Mammary microvascular endothelial cell (primary cell): Measurements from ENCODE around the gene EIF2B2. TPM values are rescaled to one million over a fixed set of nuclear protein-coding genes. Genes with fewer than 3 reads are reported as not detected.

Experiments used
- total RNA-seq: library from RNA; depleted of rRNA; stranded (reverse); fragments of >200 nt; gene quantifications from 2 replicates; pipeline ENCODE4 v1.2.3, GENCODE V29; 2015

EIF2B2 gene
- total RNA-seq, result 86.7 and 94.4 TPM in 2 replicates

DNA sequence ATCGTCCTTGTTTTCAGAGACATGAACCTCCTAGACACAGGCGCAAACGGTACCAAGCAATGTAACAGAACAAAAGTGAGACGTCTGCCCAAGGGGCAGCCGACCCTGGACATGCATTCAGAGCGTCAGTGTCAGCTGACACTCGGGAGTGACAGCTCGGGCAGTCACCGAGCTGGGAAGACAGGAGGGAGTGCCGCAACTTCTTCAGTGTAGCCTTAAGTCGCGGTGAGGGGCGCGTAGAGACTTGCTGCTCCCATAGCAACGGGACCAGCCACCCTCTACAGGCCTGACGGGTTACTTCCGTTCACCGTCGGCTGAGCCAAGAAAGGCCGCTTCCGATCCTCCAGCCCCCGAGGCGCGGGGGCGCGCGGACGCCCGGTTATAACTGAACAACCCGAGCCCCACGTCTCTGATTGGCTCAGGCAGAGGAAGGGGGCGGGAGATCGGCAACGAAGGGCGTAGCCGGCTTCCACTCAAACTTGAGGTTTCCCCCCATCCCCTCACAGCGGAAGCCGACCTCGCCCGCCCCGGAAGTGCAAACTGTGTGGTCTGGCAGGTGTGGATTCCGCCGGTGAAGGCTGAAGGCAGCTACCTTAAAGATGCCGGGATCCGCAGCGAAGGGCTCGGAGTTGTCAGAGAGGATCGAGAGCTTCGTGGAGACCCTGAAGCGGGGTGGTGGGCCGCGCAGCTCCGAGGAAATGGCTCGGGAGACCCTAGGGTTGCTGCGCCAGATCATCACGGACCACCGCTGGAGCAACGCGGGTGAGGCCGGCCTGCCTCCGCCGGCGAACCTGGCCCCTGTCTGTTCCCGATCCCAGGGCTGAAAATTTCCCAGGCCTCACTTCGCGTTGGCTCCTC lies at the start of gene EIF2B2:
EIF2B2 (plus strand) TSS at position 530 of the 858 bp plus-strand sequence; CDS start at position 600, 70 bp downstream.

DNA sequence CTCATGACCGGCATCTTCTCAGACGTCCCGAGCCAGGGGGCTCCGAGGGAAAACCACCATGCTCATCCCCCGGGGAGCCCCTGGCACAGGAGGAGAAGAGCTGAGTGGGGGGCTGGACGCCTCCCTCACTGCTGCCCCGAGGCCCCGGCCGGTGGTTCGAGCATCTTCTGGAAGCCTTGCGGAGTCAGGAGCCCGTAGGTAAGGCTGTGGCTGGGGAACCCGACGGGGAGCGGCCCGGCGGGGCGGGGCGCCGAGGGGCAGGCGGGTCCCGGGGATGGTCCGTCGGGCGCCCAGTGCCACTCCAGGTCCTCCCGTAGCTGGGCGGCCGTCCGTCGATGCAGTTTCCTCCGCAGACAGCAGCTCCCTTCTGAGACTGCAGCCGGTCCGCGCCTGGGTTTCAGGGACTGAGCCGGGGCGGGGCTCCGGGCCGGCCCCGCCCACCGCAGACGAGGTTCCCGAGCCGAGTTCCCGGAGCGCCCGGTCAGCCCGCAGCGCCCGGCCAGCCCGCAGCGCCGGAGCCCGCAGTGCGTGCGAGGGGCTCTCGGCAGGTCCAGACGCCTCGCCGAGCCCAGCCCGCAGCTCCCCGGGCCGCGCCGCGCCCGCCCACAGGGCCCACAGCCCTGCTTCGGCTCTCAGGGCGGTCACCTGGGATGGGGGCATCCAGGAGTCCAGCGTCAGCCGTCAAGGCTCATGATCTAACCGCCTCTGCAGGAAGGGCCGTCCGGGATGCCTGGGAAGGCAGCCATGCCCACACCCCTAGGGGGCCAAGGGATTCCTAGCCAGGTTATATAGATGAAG lies 47.3 kb upstream of the EIF2B2 start, which contains the start of gene PGF:
PGF (minus strand) TSS at position 369 of the 798 bp plus-strand sequence; CDS start at position 14, 355 bp downstream.

GRCh38 chr14:75050852-75051555 lies 48.3 kb downstream of the EIF2B2 start, which contains the start of gene MLH3:
Gene MLH3, minus strand, starts transcription at chr14:75051467. Its CDS starts 1,812 bp downstream, at chr14:75049655.

Other genes with a start within 250 kb of the EIF2B2 start
- gene YLPM1, start 239.6 kb upstream of the EIF2B2 start, total RNA-seq, result 20.5 and 21.8 TPM in 2 replicates
- gene PROX2, start 126.8 kb upstream of the EIF2B2 start, total RNA-seq, result not detected in 2 replicates
- gene DLST, start 121.0 kb upstream of the EIF2B2 start, total RNA-seq, result 63.0 and 71.6 TPM in 2 replicates
- 11.1 and 14.0 TPM in 2 replicates for gene RPS6KL1, start 79.7 kb upstream of the EIF2B2 start, total RNA-seq
- 92.6 and 124 TPM in 2 replicates for gene PGF, start 47.3 kb upstream of the EIF2B2 start, total RNA-seq
- gene MLH3, start 48.5 kb downstream of the EIF2B2 start, total RNA-seq, result 11.6 and 12.6 TPM in 2 replicates
- gene ACYP1, start 61.1 kb downstream of the EIF2B2 start, total RNA-seq, result 19.6 and 21.5 TPM in 2 replicates
- 0.89 and 1.3 TPM in 2 replicates for gene ZC2HC1C, start 66.7 kb downstream of the EIF2B2 start, total RNA-seq
- 16.7 and 20.7 TPM in 2 replicates for gene NEK9, start 124.1 kb downstream of the EIF2B2 start, total RNA-seq
- 265 and 276 TPM in 2 replicates for gene TMED10, start 173.7 kb downstream of the EIF2B2 start, total RNA-seq